Measurements from ENCODE around the gene LEMD3. TPM values are rescaled to one million over a fixed set of nuclear protein-coding genes. Genes with fewer than 3 reads are reported as not detected.

The LEMD3 gene
- total RNA-seq, 1 experiment from 2014 or later, result 28.4 TPM

- ChIA-PET CTCF (no interaction called here), POLR2A (ENCODE audit: low non-redundant PET) (no interaction called here)
- H3K4me1 ChIP-seq (ENCODE audit: insufficient read depth, low read length, poor library complexity, severe bottlenecking), result no peaks in the 10 kb centered on the region
- TF ChIP-seq EZH2 (IDR thresholded peaks at IDR 0.05; ENCODE audit: borderline replicate concordance, low read depth, low read length, poor library complexity, severe bottlenecking), result no peak
- TF ChIP-seq, protein P1, sequence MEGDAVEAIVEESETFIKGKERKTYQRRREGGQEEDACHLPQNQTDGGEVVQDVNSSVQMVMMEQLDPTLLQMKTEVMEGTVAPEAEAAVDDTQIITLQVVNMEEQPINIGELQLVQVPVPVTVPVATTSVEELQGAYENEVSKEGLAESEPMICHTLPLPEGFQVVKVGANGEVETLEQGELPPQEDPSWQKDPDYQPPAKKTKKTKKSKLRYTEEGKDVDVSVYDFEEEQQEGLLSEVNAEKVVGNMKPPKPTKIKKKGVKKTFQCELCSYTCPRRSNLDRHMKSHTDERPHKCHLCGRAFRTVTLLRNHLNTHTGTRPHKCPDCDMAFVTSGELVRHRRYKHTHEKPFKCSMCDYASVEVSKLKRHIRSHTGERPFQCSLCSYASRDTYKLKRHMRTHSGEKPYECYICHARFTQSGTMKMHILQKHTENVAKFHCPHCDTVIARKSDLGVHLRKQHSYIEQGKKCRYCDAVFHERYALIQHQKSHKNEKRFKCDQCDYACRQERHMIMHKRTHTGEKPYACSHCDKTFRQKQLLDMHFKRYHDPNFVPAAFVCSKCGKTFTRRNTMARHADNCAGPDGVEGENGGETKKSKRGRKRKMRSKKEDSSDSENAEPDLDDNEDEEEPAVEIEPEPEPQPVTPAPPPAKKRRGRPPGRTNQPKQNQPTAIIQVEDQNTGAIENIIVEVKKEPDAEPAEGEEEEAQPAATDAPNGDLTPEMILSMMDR (conservative IDR thresholded peaks at IDR 0.05; ENCODE audit: low read depth, low read length), result no peak
- no peak overlapping the region for H3K4me3 ChIP-seq (ENCODE audit: low read depth, low read length, poor library complexity, severe bottlenecking)
- no peak overlapping the region for H3K27ac ChIP-seq (ENCODE audit: low read depth, low read length, poor library complexity, severe bottlenecking)
- H3K9me3 ChIP-seq (ENCODE audit: low read depth, low read length, poor library complexity, severe bottlenecking), result no peaks in the 10 kb centered on the region
- intact Hi-C loops (cut with micrococcal nuclease; ENCODE audit: unreplicated experiment), result no loop called here
- DNase-seq (ENCODE audit: low spot score), result no peak
- BruUV-seq (replicated peaks), result no TSS peak
- no peaks in the 10 kb centered on the region for H3K27me3 ChIP-seq (replicated peaks; ENCODE audit: insufficient read depth, low read depth, low read length, poor library complexity)
- no peaks in the 10 kb centered on the region for H3K36me3 ChIP-seq (ENCODE audit: insufficient read depth, low read length, poor library complexity, severe bottlenecking)
Measured at GRCh38 chr12:65275627-65276026, 106.2 kb downstream of the LEMD3 start.

DNA sequence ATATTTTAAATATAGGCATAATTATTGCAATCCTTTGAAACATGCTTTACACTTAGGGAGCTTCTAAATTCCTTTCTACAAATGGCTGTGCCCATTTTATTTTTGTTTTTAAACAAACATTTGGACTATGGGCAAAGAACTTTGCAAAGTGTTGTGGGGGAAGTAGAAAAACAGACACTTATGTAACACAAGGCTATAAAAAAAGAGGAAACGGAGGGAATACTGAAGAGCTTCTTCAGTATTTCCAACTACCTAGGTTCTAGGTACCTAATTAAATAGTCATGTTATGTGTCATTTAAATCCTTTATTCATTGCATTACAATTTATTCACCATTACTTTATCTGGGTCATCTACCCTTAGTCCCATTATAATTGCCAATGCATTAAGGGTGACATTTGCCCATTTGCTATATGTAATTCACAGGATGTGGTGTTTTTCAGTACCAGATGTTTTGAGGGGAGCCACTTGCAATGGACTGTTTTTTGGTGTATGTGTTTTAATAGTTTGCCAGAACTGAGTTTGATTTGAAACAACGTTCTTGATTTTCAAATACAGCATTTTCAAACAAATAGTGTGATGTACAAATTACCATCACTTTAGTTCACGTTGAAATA is 107.6 kb downstream of the LEMD3 start:
- POLR2A ChIA-PET (ENCODE audit: low non-redundant PET), result no interaction called here

GRCh38 chr12:65277994-65278575 is 108.7 kb downstream of the LEMD3 start:
- TF ChIP-seq, protein P1 (conservative IDR thresholded peaks at IDR 0.05; ENCODE audit: low read depth, low read length), result no peak
- no peak for TF ChIP-seq EZH2 (IDR thresholded peaks at IDR 0.05; ENCODE audit: borderline replicate concordance, low read depth, low read length, poor library complexity, severe bottlenecking)
- H3K9me3 ChIP-seq (ENCODE audit: low read depth, low read length, poor library complexity, severe bottlenecking), result no peaks in the 10 kb centered on the region
- no peaks in the 10 kb centered on the region for H3K4me1 ChIP-seq (ENCODE audit: insufficient read depth, low read length, poor library complexity, severe bottlenecking)
- POLR2A ChIA-PET (ENCODE audit: low non-redundant PET), result no interaction called here
- intact Hi-C loops (cut with micrococcal nuclease; ENCODE audit: unreplicated experiment), result no loop called here
- BruUV-seq (replicated peaks), result no TSS peak
- no peaks in the 10 kb centered on the region for H3K36me3 ChIP-seq (ENCODE audit: insufficient read depth, low read length, poor library complexity, severe bottlenecking)
- no peaks in the 10 kb centered on the region for H3K27me3 ChIP-seq (replicated peaks; ENCODE audit: insufficient read depth, low read depth, low read length, poor library complexity)
- no peak for DNase-seq (ENCODE audit: low spot score)
- CTCF ChIA-PET, result no interaction called here
- no peak overlapping the region for H3K27ac ChIP-seq (ENCODE audit: low read depth, low read length, poor library complexity, severe bottlenecking)
- H3K4me3 ChIP-seq (ENCODE audit: low read depth, low read length, poor library complexity, severe bottlenecking), result peak overlapping the region; percentile 68

More for the DNA sequence above, 107.6 kb downstream of the LEMD3 start:
- BruUV-seq (replicated peaks), result no TSS peak
- intact Hi-C loops (cut with micrococcal nuclease; ENCODE audit: unreplicated experiment), result no loop called here
- Histone ChIP-seq H3K27me3 (replicated peaks; ENCODE audit: insufficient read depth, low read depth, low read length, poor library complexity) (no peaks in the 10 kb centered on the region), H3K9me3 (ENCODE audit: low read depth, low read length, poor library complexity, severe bottlenecking) (no peaks in the 10 kb centered on the region), H3K4me3 (ENCODE audit: low read depth, low read length, poor library complexity, severe bottlenecking) (no peak overlapping the region), H3K36me3 (ENCODE audit: insufficient read depth, low read length, poor library complexity, severe bottlenecking) (no peaks in the 10 kb centered on the region), H3K4me1 (ENCODE audit: insufficient read depth, low read length, poor library complexity, severe bottlenecking) (no peaks in the 10 kb centered on the region), H3K27ac (ENCODE audit: low read depth, low read length, poor library complexity, severe bottlenecking) (no peak overlapping the region)
- CTCF ChIA-PET, result no interaction called here
- DNase-seq (ENCODE audit: low spot score), result no peak
- TF ChIP-seq, protein P1 (conservative IDR thresholded peaks at IDR 0.05; ENCODE audit: low read depth, low read length), result no peak
- no peak for TF ChIP-seq EZH2 (IDR thresholded peaks at IDR 0.05; ENCODE audit: borderline replicate concordance, low read depth, low read length, poor library complexity, severe bottlenecking)

All from A673 (cell line).